Measurements from ENCODE around the gene MADD. TPM values are rescaled to one million over a fixed set of nuclear protein-coding genes. Genes with fewer than 3 reads are reported as not detected.

Gene MADD
- total and polyA plus RNA-seq, 10 of the 15 experiments (the other 5 are each of a cell fraction or from before 2014, with no cell fraction given), result 0.47 to 35.4 (median 17.6) TPM

- TF ChIP-seq MYC (IDR thresholded peaks at IDR 0.05; ENCODE audit: insufficient read depth, insufficient read length, insufficient replicate concordance, low read length, severe bottlenecking) (no peak), POLR2A (IDR thresholded peaks at IDR 0.05; ENCODE audit: low read depth, low read length) (0 out of 2 replicates have a peak, but pooled peaks have one; percentile 2), MTA2 (IDR thresholded peaks at IDR 0.05; ENCODE audit: low read depth) (no peak), YY1 (IDR thresholded peaks at IDR 0.05; ENCODE audit: low read depth, low read length) (no peak), POLR2AphosphoS5 (IDR thresholded peaks at IDR 0.05; ENCODE audit: low read length) (no peak), KDM1A (IDR thresholded peaks at IDR 0.05; ENCODE audit: borderline replicate concordance) (no peak), GATAD2B (conservative IDR thresholded peaks at IDR 0.05; ENCODE audit: low read depth) (no peak), SKIL (IDR thresholded peaks at IDR 0.05; ENCODE audit: low read depth, poor library complexity, severe bottlenecking) (no peak), RELA (IDR thresholded peaks at IDR 0.05; ENCODE audit: borderline replicate concordance, partially characterized antibody) (no peak), RAD21 (IDR thresholded peaks at IDR 0.05; ENCODE audit: insufficient read depth, low read depth, low read length) (peak; percentile 36), SIX5 (IDR thresholded peaks at IDR 0.05; ENCODE audit: low read depth, low read length, severe bottlenecking) (no peak), BHLHE40 (IDR thresholded peaks at IDR 0.05; ENCODE audit: borderline replicate concordance in 1 of 2, low read depth in 2 of 2, low read length in 1 of 2) (no peak), TCF7 (IDR thresholded peaks at IDR 0.05; ENCODE audit: borderline replicate concordance) (no peak), CHD4 (IDR thresholded peaks at IDR 0.05) (no peak)
Observed at GRCh38 chr11:47233989-47234668, 35.8 kb upstream of the MADD start (continued).

All from GM12878 (cell line).